Hepatocyte (in vitro differentiated cells): ENCODE measurements around the gene ANKS1B. TPM values are rescaled to one million over a fixed set of nuclear protein-coding genes. Genes with fewer than 3 reads are reported as not detected.
"Not testable (repeated sequence)": the region's sequence is repeated elsewhere in the genome, so short reads cannot be mapped to it uniquely, and the experiment has no call there.

ENCODE experiments used
- DNase-seq: peaks from one replicate; pipeline ENCODE4 v3.0.0-alpha.2; 2016; ENCODE audit warnings: low spot score
- H2AFZ ChIP-seq: fragments of 200-600 bp; sonication (generic); 2 replicates; pipeline ENCODE4 v1.6.0; 2016; ENCODE audit warnings: antibody characterized with exemption, mild to moderate bottlenecking
- H3K27ac ChIP-seq: fragments of 200-600 bp; sonication (generic); 2 replicates; pipeline ENCODE4 v1.5.1; 2016; ENCODE audit warnings: mild to moderate bottlenecking
- H3K27me3 ChIP-seq: fragments of 200-600 bp; sonication (generic); 2 replicates; pipeline ENCODE4 v1.6.1; 2016
- H3K36me3 ChIP-seq: fragments of 200-600 bp; sonication (generic); replicated peaks from 2 replicates; pipeline ENCODE4 v1.5.1; 2016; ENCODE audit warnings: low read depth; ENCODE audit not compliant: insufficient read depth
- H3K4me1 ChIP-seq: fragments of 200-600 bp; sonication (generic); 2 replicates; pipeline ENCODE4 v1.5.1; 2016; ENCODE audit warnings: mild to moderate bottlenecking, moderate library complexity; ENCODE audit not compliant: insufficient read depth
- H3K4me2 ChIP-seq: fragments of 200-600 bp; sonication (generic); 2 replicates; pipeline ENCODE4 v1.6.0; 2016
- H3K4me3 ChIP-seq: fragments of 200-600 bp; sonication (generic); 2 replicates; pipeline ENCODE4 v1.5.1; 2016; ENCODE audit warnings: mild to moderate bottlenecking
- H3K79me2 ChIP-seq: fragments of 200-600 bp; sonication (generic); 2 replicates; pipeline ENCODE4 v1.6.0; 2017; ENCODE audit warnings: mild to moderate bottlenecking
- H3K9me2 ChIP-seq: fragments of 200-600 bp; sonication (generic); replicated peaks from 2 replicates; pipeline ENCODE4 v1.6.0; 2017; ENCODE audit warnings: mild to moderate bottlenecking; ENCODE audit not compliant: insufficient read depth
- H3K9me3 ChIP-seq: fragments of 200-600 bp; sonication (generic); 2 replicates; pipeline ENCODE4 v1.5.1; 2016; ENCODE audit warnings: low read depth, mild to moderate bottlenecking
- H4K20me1 ChIP-seq: fragments of 200-600 bp; sonication (generic); 2 replicates; pipeline ENCODE4 v1.6.0; 2016; ENCODE audit warnings: mild to moderate bottlenecking; ENCODE audit not compliant: insufficient read depth, poor library complexity, severe bottlenecking
- CTCF ChIP-seq: fragments of 200-600 bp; sonication (generic); IDR thresholded peaks from 2 replicates; pipeline ENCODE4 v1.5.1; 2016; ENCODE audit warnings: antibody characterized with exemption, mild to moderate bottlenecking; ENCODE audit not compliant: poor library complexity
- EZH2 ChIP-seq: fragments of 200-600 bp; sonication (generic); IDR thresholded peaks from 2 replicates; pipeline ENCODE4 v1.6.1; 2016; ENCODE audit warnings: antibody characterized with exemption, mild to moderate bottlenecking, borderline replicate concordance
- EZH2phosphoT487 ChIP-seq: fragments of 200-600 bp; sonication (generic); IDR thresholded peaks from one replicate; pipeline ENCODE4 v1.6.1; 2018; ENCODE audit warnings: antibody characterized with exemption, mild to moderate bottlenecking, low read depth, moderate library complexity; ENCODE audit not compliant: unreplicated experiment, severe bottlenecking
- WGBS: methylation state at CpG from one replicate; pipeline ENCODE4 v1.1.6; 2016; ENCODE audit warnings: low lambda C conversion rate; ENCODE audit errors: missing lambda C conversion rate; 5-methylcytosine and 5-hydroxymethylcytosine counted together
- polyA plus RNA-seq: library from polyadenylated mRNA; unstranded; fragments of >200 nt; fragmentation: Nextera tagmentation; extraction: Ambion mirVana; gene quantifications from 2 replicates; pipeline ENCODE4 v1.2.1, GENCODE V29; 2016
- total RNA-seq: library from RNA; depleted of rRNA; stranded (reverse); fragments of >200 nt; gene quantifications from 2 replicates; pipeline ENCODE4 v1.2.3, GENCODE V29; 2014

The ANKS1B gene
- total and polyA plus RNA-seq, 2 experiments from 2014 or later = 1.6 to 2.2 TPM

DNA sequence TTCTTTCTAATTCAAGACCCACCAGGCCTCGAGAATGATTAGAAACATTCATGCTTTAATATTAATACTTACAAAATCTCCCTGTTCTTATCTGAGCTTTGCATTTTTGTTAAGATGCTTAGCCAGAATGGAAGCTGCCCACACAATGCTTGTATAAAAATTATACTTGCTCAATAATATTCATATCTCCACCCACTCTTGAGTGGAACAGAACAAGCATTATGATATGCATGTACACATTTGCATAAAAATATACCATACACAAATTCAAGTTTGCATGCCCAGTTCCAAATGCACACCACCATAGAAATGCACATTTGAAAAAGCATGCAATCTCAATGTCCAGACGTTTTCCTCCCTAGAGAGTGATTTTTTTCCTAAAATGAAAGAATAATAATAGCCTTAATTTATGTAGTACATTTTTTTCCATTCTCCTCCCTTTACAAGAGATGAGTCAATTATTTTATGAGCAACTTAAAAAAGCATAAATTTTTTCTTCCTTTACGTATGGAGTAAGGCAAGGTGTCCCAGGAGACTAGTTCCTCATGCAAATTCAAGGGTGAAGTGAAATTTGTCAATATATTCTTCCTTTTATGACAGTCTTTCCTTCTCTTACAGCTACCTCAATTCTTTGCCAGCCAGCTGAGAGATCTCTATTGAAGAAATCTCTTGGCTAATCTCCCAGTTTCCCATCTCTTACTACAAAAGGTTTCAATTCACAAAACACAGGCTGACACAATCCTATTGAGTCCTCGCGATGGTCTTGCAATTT is 650.3 kb downstream of the ANKS1B start:
- no peak overlapping the region for H3K27ac ChIP-seq
- H3K4me1 ChIP-seq = no peaks in the 10 kb centered on the region
- H3K36me3 ChIP-seq = no peaks in the 10 kb centered on the region
- H3K9me2 ChIP-seq = no peaks in the 10 kb centered on the region
- H3K4me3 ChIP-seq = no peak overlapping the region
- no peaks in the 10 kb centered on the region for H3K9me3 ChIP-seq
- WGBS = 76% methylated on average over 5 of the region's 5 CpGs
- TF ChIP-seq EZH2phosphoT487 = no peak
- no peak for TF ChIP-seq CTCF
- no peak for TF ChIP-seq EZH2
- no peak for DNase-seq
- H3K79me2 ChIP-seq = no peaks in the 10 kb centered on the region
- no peak overlapping the region for H3K4me2 ChIP-seq
- no peak overlapping the region for H2AFZ ChIP-seq
- no peaks in the 10 kb centered on the region for H3K27me3 ChIP-seq
- H4K20me1 ChIP-seq = no peaks in the 10 kb centered on the region

- Histone ChIP-seq H3K4me3 (no peak overlapping the region), H3K9me3 (no peaks in the 10 kb centered on the region), H3K4me1 (no peaks in the 10 kb centered on the region), H3K36me3 (no peaks in the 10 kb centered on the region), H3K4me2 (no peak overlapping the region), H2AFZ (no peak overlapping the region), H3K79me2 (no peaks in the 10 kb centered on the region), H3K9me2 (no peaks in the 10 kb centered on the region), H3K27me3 (no peaks in the 10 kb centered on the region), H3K27ac (no peak overlapping the region), H4K20me1 (no peaks in the 10 kb centered on the region)
- no peak for TF ChIP-seq CTCF
- TF ChIP-seq EZH2 = no peak
- TF ChIP-seq EZH2phosphoT487 = no peak
- 35% methylated on average over 2 of the region's 2 CpGs for WGBS
- no peak for DNase-seq
Measured at GRCh38 chr12:99332936-99333591, 651.7 kb downstream of the ANKS1B start.

DNA sequence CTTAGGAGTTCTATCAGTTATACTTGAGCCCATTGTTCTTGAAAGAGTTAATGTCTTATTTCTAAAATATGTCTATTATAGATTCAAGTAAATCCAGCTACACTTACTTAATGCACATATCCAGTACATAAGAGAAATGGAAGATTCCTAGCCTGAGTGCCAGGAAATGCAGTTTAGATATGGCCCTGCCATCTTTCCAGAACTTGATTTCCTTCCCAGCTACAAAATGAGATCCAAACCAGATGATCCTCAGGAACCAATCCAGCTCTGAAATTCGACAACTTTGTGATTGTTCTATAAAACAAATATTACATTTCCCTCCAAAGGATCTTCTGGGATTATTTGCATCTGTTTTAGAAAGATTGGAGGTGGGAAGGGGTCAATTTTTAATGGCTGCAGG is 654.5 kb downstream of the ANKS1B start:
- Histone ChIP-seq H3K36me3 (no peaks in the 10 kb centered on the region), H2AFZ (no peak overlapping the region), H3K79me2 (no peaks in the 10 kb centered on the region), H3K27me3 (no peaks in the 10 kb centered on the region), H3K4me2 (no peak overlapping the region), H3K4me3 (no peak overlapping the region), H3K4me1 (no peaks in the 10 kb centered on the region), H4K20me1 (no peaks in the 10 kb centered on the region), H3K9me3 (no peaks in the 10 kb centered on the region), H3K9me2 (no peaks in the 10 kb centered on the region), H3K27ac (no peak overlapping the region)
- TF ChIP-seq CTCF = no peak
- TF ChIP-seq EZH2phosphoT487 = no peak
- no peak for TF ChIP-seq EZH2
- WGBS = 50% methylated on average over 1 of the region's 1 CpG
- DNase-seq = no peak

DNA sequence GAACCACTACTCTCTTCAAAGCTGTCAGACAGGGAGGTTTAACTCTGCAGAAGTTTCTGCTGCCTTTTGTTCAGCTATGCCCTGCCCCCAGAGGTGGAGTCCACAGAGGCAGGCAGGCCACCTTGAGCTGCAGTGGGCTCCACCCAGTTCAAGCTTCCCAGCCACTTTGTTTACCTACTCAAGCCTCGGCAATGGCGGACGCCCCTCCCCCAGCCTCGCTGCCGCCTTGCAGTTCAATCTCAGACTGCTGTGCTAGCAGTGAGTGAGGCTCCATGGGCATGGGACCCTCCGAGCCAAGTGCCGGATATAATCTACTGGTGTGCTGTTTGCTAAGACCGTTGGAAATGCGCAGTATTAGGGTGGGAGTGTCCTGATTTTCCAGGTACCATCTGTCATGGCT is 663.5 kb downstream of the ANKS1B start:
- H3K36me3 ChIP-seq, H3K9me3 ChIP-seq, H2AFZ ChIP-seq, H3K9me2 ChIP-seq, DNase-seq, H3K27me3 ChIP-seq, H3K4me3 ChIP-seq, H4K20me1 ChIP-seq, H3K27ac ChIP-seq, H3K79me2 ChIP-seq, H3K4me1 ChIP-seq, H3K4me2 ChIP-seq: not testable (repeated sequence)
- WGBS = 94% methylated on average over 9 of the region's 9 CpGs
